Gastrocnemius medialis (tissue), 4 donors: ENCODE data around the gene FAM229B. TPM values are rescaled to one million over a fixed set of nuclear protein-coding genes. Genes with fewer than 3 reads are reported as not detected.

ENCODE experiments used
- ATAC-seq, 2 donors: fragments of 150-250 bp; one replicate each; pipeline ENCODE4 v1.9.1; 2016
- DNase-seq, 2 donors: peaks; one replicate each; pipeline ENCODE4 v3.0.0-alpha.2; 2019
- H3K27ac ChIP-seq, 4 donors: fragments of 200-600 bp; sonication (generic); 1 replicate in 1 of 4; 2 replicates in 3 of 4; pipeline ENCODE4 v1.5.1; 2016 to 2018; ENCODE audit warnings: mild to moderate bottlenecking in 2 of 4, moderate library complexity in 1 of 4
- H3K27me3 ChIP-seq, 3 donors: fragments of 200-600 bp; sonication (generic) in 2 of 3; 1 replicate in 1 of 3; 2 replicates in 2 of 3; pipeline versions ENCODE4 v1.5.1 to v1.6.0; 2016 to 2019; ENCODE audit warnings: mild to moderate bottlenecking in 1 of 3, moderate library complexity in 1 of 3
- H3K36me3 ChIP-seq, 2 donors: fragments of 200-600 bp; sonication (generic) in 1 of 2; one replicate each; pipeline ENCODE4 v1.5.1; 2017 to 2018
- H3K4me1 ChIP-seq, 2 donors: fragments of 200-600 bp; sonication (generic) in 1 of 2; one replicate each; pipeline ENCODE4 v1.5.1; 2016 to 2017; ENCODE audit warnings: mild to moderate bottlenecking in 2 of 2
- H3K4me3 ChIP-seq, 4 donors: fragments of 200-600 bp; sonication (generic) in 3 of 4; 1 replicate in 1 of 4; 2 replicates in 3 of 4; pipeline ENCODE4 v1.5.1; 2016 to 2019; ENCODE audit warnings: mild to moderate bottlenecking in 2 of 4
- H3K9me3 ChIP-seq, 3 donors: fragments of 200-600 bp; sonication (generic) in 2 of 3; 1 replicate in 1 of 3; 2 replicates in 2 of 3; pipeline ENCODE4 v1.5.1; 2016 to 2019
- CTCF ChIP-seq, 5 experiments: fragments of 450-650 bp in 3 of 5; fragments of 200-600 bp in 2 of 5; sonication (generic) in 2 of 5; IDR thresholded peaks in 4 of 5; conservative IDR thresholded peaks in 1 of 5; 1 replicate in 4 of 5; 2 replicates in 1 of 5; pipeline ENCODE4 v1.5.1; 2016 to 2019; ENCODE audit warnings: antibody characterized with exemption in 5 of 5, mild to moderate bottlenecking in 3 of 5, moderate library complexity in 3 of 5
- POLR2A ChIP-seq, 2 donors: fragments of 450-650 bp; IDR thresholded peaks; one replicate each; pipeline ENCODE4 v1.6.1; 2017; ENCODE audit warnings: antibody characterized with exemption in 2 of 2, mild to moderate bottlenecking in 2 of 2, moderate library complexity in 2 of 2
- in situ Hi-C, 4 donors: fragments of 200-750 bp; cut with MboI; loops; one replicate each; pipeline versions ENCODE4 v1.15.0 to v1.8.0; 2017; ENCODE audit warnings: low sequenced_read_pairs in 4 of 4
- intact Hi-C: fragments of 100-400 bp; cut with DNase I; formaldehyde crosslinking; loops from one replicate; pipeline ENCODE4 v1.15.1; 2023; ENCODE audit warnings: low total_unique reads
- total RNA-seq, 4 donors: library from RNA; depleted of rRNA; stranded (reverse); fragments of >200 nt; gene quantifications; one replicate each; pipeline versions ENCODE4 v1.1.0 to v1.2.3, GENCODE V29; 2016

FAM229B gene
- total RNA-seq, 4 donors from 2014 or later: 0.58 to 3.9 (median 1.1) TPM

- no peak overlapping the region for H3K4me3 ChIP-seq
- H3K27me3 ChIP-seq: no peaks in the 10 kb centered on the region
- ATAC-seq: no peak
- no peaks in the 10 kb centered on the region for H3K4me1 ChIP-seq
- no peaks in the 10 kb centered on the region for H3K36me3 ChIP-seq
- in situ Hi-C loops: loop anchor here in 1 of 4 donors (25.0 kb wide), 1 partner anchor 799 kb away; a partner anchor contains a TSS
- no peak for DNase-seq
- TF ChIP-seq CTCF (IDR thresholded peaks at IDR 0.05 in 4 of 5, conservative IDR thresholded peaks at IDR 0.05 in 1 of 5): no peak
- no peak for TF ChIP-seq POLR2A (IDR thresholded peaks at IDR 0.05)
- no peaks in the 10 kb centered on the region for H3K9me3 ChIP-seq
- no peak overlapping the region for H3K27ac ChIP-seq
- intact Hi-C loops: no loop called here
These were observed 25.8 kb upstream of the FAM229B start for GRCh38 chr6:112061605-112062004.

- Histone ChIP-seq H3K9me3 (no peaks in the 10 kb centered on the region), H3K36me3 (no peaks in the 10 kb centered on the region), H3K4me1 (no peaks in the 10 kb centered on the region), H3K27me3 (no peaks in the 10 kb centered on the region), H3K27ac (no peak overlapping the region), H3K4me3 (no peak overlapping the region)
- TF ChIP-seq POLR2A (IDR thresholded peaks at IDR 0.05) (no peak), CTCF (IDR thresholded peaks at IDR 0.05 in 4 of 5, conservative IDR thresholded peaks at IDR 0.05 in 1 of 5) (no peak)
- intact Hi-C loops: no loop called here
- in situ Hi-C loops: loop anchor here in 1 of 4 donors (25.0 kb wide), 1 partner anchor 801 kb away; a partner anchor contains a TSS
- DNase-seq (no peak), ATAC-seq (no peak)
These were observed 24.4 kb upstream of the FAM229B start for GRCh38 chr6:112062966-112063365.

GRCh38 chr6:112065426-112065986, 21.9 kb upstream of the FAM229B start:
- DNase-seq (no peak), ATAC-seq (no peak)
- H3K27ac ChIP-seq: no peak overlapping the region
- intact Hi-C loops: no loop called here
- TF ChIP-seq POLR2A (IDR thresholded peaks at IDR 0.05) (no peak), CTCF (IDR thresholded peaks at IDR 0.05 in 4 of 5, conservative IDR thresholded peaks at IDR 0.05 in 1 of 5) (no peak)
- H3K36me3 ChIP-seq: peaks cover 0 to 14% of the 10 kb centered on the region in 2 donors
- H3K9me3 ChIP-seq: no peaks in the 10 kb centered on the region
- in situ Hi-C loops: loop anchor here in 1 of 4 donors (25.0 kb wide), 1 partner anchor 803 kb away; a partner anchor contains a TSS
- H3K4me3 ChIP-seq: no peak overlapping the region
- H3K4me1 ChIP-seq: no peaks in the 10 kb centered on the region
- no peaks in the 10 kb centered on the region for H3K27me3 ChIP-seq

GRCh38 chr6:112066606-112067005, 20.8 kb upstream of the FAM229B start:
- DNase-seq (no peak), ATAC-seq (no peak)
- H3K4me1 ChIP-seq: no peaks in the 10 kb centered on the region
- in situ Hi-C loops: loop anchor here in 1 of 4 donors (25.0 kb wide), 1 partner anchor 804 kb away; a partner anchor contains a TSS
- H3K9me3 ChIP-seq: no peaks in the 10 kb centered on the region
- no peak overlapping the region for H3K4me3 ChIP-seq
- no peaks in the 10 kb centered on the region for H3K27me3 ChIP-seq
- no peak overlapping the region for H3K27ac ChIP-seq
- intact Hi-C loops: no loop called here
- TF ChIP-seq POLR2A (IDR thresholded peaks at IDR 0.05) (no peak), CTCF (IDR thresholded peaks at IDR 0.05 in 4 of 5, conservative IDR thresholded peaks at IDR 0.05 in 1 of 5) (no peak)
- peaks cover 0 to 25% of the 10 kb centered on the region in 2 donors for H3K36me3 ChIP-seq
